HCT116 (cell line): ENCODE data around the gene SERINC3.

ENCODE experiments used
- CEBPB ChIP-seq: IDR thresholded peaks from 2 replicates; pipeline ENCODE4 v1.6.1; 2012; ENCODE audit warnings: low read depth
- CTCF ChIP-seq, 3 experiments: fragments of 200-600 bp in 1 of 3; sonication (generic) in 1 of 3; IDR thresholded peaks in 2 of 3; conservative IDR thresholded peaks in 1 of 3; 2 replicates each; pipeline ENCODE4 v1.5.1; 2012 to 2017; ENCODE audit warnings: low read depth in 2 of 3, low read length in 2 of 3, antibody characterized with exemption in 1 of 3, borderline replicate concordance in 1 of 3, control low read depth in 1 of 3, mild to moderate bottlenecking in 1 of 3, mixed read lengths in 1 of 3, mixed run types in 1 of 3, moderate library complexity in 1 of 3; ENCODE audit not compliant: insufficient read depth in 1 of 3
- ELF1 ChIP-seq: IDR thresholded peaks from 2 replicates; pipeline ENCODE4 v1.6.1; 2012; ENCODE audit warnings: low read depth, borderline replicate concordance
- EZH2 ChIP-seq: fragments of 200-600 bp; sonication (generic); IDR thresholded peaks from 2 replicates; pipeline ENCODE4 v1.6.1; 2017; ENCODE audit warnings: antibody characterized with exemption, mixed run types
- EZH2phosphoT487 ChIP-seq: fragments of 200-600 bp; IDR thresholded peaks from 2 replicates; pipeline ENCODE4 v1.6.1; 2018; ENCODE audit warnings: antibody characterized with exemption, borderline replicate concordance
- JUND ChIP-seq: IDR thresholded peaks from 2 replicates; pipeline ENCODE4 v1.6.1; 2012
- MAX ChIP-seq: IDR thresholded peaks from 2 replicates; pipeline ENCODE4 v1.6.1; 2012
- POLR2A ChIP-seq: IDR thresholded peaks from 2 replicates; pipeline ENCODE4 v1.7.0; 2011; ENCODE audit warnings: borderline replicate concordance; ENCODE audit not compliant: insufficient read depth, insufficient read length; ENCODE audit errors: extremely low read depth
- POLR2AphosphoS5 ChIP-seq: IDR thresholded peaks from 2 replicates; pipeline ENCODE4 v1.6.1; 2011; ENCODE audit warnings: mild to moderate bottlenecking, low read depth, low read length, moderate library complexity
- RAD21 ChIP-seq: IDR thresholded peaks from 2 replicates; pipeline ENCODE4 v1.6.1; 2012; ENCODE audit warnings: low read depth, mild to moderate bottlenecking
- SIN3A ChIP-seq: IDR thresholded peaks from 2 replicates; pipeline ENCODE4 v1.6.1; 2012; ENCODE audit warnings: low read depth
- SP1 ChIP-seq: IDR thresholded peaks from 2 replicates; pipeline ENCODE4 v1.6.1; 2012; ENCODE audit warnings: low read depth
- SRF ChIP-seq: IDR thresholded peaks from 2 replicates; pipeline ENCODE4 v1.6.1; 2012; ENCODE audit warnings: low read depth
- ZFX ChIP-seq: fragments of 450-650 bp; IDR thresholded peaks from 2 replicates; pipeline ENCODE4 v1.6.1; 2017

GRCh38 chr20:44509762-44510161 lies 12.1 kb downstream of the SERINC3 start:
- TF ChIP-seq RAD21 (no peak), CTCF (IDR thresholded peaks at IDR 0.05 in 2 of 3, conservative IDR thresholded peaks at IDR 0.05 in 1 of 3; ENCODE audit: borderline replicate concordance in 1 of 3, insufficient read depth in 1 of 3, low read depth in 2 of 3, low read length in 2 of 3) (no peak), POLR2A (no peak), EZH2 (no peak), POLR2AphosphoS5 (no peak), EZH2phosphoT487 (no peak), SIN3A (no peak), JUND (no peak), SRF (no peak), ZFX (no peak), SP1 (no peak), CEBPB (no peak), MAX (no peak), ELF1 (no peak)
